HL-60 (cell line): ENCODE results near the gene RER1.

Experiments
- POLR2AphosphoS5 ChIP-seq: IDR thresholded peaks from 2 replicates; pipeline ENCODE4 v1.6.1; 2012; ENCODE audit warnings: low read depth
- TF ChIP-seq, protein P1 (sequence below): IDR thresholded peaks from one replicate; pipeline ENCODE4 v1.5.1; 2011; ENCODE audit warnings: low read length, control low read depth, inconsistent platforms; ENCODE audit not compliant: insufficient read depth

DNA sequence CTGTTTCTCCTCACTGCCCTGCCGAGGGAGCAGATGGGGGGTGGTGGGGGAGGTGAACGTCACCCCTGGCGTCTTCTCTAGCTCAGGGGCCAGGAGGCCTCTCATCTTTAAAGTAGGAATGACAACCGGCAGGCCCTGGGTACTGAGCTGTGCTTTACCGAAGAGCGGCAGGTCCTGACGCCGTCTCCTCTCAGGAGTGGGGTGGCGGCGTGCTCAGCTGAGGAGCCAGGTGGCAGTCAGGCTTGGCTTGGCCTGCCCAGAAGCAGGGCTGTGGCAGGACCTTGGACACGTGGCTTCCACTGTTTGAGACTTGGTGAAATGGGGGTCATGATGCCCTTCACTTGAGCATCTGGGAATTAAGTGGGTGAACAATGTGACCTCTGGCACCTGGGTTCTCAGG, 3.1 kb downstream of the RER1 start:
- no peak for TF ChIP-seq POLR2AphosphoS5
- TF ChIP-seq, protein P1, sequence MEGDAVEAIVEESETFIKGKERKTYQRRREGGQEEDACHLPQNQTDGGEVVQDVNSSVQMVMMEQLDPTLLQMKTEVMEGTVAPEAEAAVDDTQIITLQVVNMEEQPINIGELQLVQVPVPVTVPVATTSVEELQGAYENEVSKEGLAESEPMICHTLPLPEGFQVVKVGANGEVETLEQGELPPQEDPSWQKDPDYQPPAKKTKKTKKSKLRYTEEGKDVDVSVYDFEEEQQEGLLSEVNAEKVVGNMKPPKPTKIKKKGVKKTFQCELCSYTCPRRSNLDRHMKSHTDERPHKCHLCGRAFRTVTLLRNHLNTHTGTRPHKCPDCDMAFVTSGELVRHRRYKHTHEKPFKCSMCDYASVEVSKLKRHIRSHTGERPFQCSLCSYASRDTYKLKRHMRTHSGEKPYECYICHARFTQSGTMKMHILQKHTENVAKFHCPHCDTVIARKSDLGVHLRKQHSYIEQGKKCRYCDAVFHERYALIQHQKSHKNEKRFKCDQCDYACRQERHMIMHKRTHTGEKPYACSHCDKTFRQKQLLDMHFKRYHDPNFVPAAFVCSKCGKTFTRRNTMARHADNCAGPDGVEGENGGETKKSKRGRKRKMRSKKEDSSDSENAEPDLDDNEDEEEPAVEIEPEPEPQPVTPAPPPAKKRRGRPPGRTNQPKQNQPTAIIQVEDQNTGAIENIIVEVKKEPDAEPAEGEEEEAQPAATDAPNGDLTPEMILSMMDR = no peak
